ENCODE results near the gene PKP3. TPM values are rescaled to one million over a fixed set of nuclear protein-coding genes. Genes with fewer than 3 reads are reported as not detected.

The PKP3 gene
- total RNA-seq, 2 donors from 2014 or later: 0.12 TPM; not detected in 1

DNA sequence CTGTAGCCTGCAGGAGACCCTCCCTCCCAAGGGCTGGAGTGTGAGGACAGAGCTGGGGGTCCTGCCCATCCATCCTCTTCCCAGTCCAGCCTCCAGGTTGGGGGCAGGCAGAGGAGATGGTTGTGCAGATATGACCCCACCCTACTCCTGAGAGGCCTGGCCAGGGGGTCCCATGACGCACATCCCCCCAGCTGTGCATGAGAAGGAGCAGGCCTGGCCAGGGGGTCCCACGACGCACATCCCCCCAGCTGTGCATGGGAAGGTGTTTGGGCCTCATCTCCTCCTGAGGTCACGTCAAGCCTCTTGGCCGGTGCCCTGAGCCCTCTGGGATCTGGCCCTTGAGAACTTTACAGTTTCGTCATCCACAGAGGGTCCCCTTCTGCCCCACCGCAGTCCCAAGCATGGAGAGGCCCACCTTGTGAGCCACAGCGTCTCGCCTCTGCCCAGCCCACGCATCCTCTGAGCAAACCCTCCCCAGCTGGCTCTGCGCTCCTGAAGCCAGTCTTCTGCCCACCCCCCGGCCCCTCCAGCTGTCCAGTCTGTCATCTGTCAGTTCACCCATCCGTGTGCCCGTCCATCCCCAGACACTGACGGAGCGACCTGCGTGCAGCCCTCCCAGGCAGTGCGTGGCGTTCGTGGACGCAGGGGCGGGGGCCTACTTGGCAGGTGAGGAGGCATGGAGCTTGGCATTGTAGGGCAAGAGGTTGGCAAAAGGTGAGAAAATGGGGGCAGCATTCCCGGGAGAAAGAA lies 45.5 kb downstream of the PKP3 start:
- no peak overlapping the region for H3K27ac Mint-ChIP-seq
- H3K9me3 Mint-ChIP-seq: no peaks in the 10 kb centered on the region
- DNase-seq (ENCODE audit: low spot score in 2 of 2) (no peak), ATAC-seq (no peak)
- H3K36me3 Mint-ChIP-seq: no peaks in the 10 kb centered on the region

DNA sequence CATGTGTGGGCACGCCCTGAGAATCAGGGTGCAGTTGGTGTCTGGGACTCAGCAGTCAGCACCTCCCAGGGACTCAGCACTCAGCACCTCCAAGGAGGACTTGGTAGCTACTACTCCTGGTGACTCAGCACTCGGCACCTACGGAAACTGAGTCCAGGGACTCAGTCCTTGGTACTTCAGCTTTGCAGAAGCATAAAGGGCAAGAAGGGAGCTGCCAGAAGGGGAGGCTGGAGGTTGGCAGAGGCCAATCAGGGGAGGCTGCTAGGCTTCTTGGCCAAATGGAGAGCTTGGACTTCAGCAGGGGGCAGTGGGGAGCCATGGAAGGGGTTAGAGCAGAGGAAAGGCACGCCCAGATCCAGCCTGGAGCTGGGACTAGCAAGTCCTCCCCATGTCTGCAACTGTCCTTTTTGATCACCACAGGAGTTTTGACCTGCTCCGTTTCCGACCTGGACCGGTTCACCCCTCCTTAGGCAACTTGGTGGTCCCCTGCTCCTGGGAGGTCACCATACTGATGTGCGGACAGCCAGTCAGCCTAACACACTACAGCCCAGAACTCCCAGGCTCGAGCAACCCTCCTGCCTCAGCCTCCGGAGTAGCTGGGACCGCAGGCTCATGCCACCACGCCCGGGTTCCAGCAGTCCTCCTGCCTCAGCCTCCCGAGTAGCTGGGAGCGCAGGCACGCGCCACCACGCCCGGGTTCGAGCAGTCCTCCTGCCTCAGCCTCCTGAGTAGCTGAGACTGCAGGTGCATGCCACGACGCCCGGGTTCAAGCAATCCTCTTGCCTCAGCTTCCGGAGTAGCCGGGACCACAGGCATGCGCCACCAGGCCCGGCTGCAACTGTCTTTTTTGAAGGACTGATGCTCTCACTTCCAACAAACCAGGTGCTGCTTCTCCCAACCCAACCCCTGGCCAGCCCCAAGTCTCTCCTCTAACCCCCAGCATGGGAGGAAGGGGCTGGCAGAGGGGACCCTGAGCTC lies 46.3 kb downstream of the PKP3 start:
- H3K27ac Mint-ChIP-seq: peak overlapping the region in 1 of 2 donors; percentile 23
- no peaks in the 10 kb centered on the region for H3K36me3 Mint-ChIP-seq
- H3K9me3 Mint-ChIP-seq: no peaks in the 10 kb centered on the region
- ATAC-seq (no peak), DNase-seq (ENCODE audit: low spot score in 2 of 2) (no peak)

DNA sequence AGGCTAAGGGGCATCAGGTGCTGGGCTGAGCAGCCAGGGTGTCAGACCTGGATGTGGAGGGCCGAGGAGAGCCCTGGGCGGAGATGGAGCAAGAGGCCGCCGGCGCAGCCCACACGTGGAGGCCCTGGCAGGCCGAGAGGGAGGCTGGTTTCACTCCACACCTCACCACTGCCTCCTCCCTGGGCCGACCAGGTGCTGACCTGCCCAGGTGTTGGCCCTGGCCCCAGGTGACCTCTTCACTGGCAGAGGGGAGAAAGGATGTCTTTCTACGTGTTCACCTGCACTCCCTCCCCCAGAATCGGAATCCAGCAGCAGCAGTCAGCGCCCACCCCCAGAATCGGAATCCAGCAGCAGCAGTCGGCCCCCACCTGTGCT lies 47.0 kb downstream of the PKP3 start:
- Mint-ChIP-seq H3K9me3 (no peaks in the 10 kb centered on the region), H3K27ac (peak overlapping the region in 1 of 2 donors; percentile 23), H3K36me3 (no peaks in the 10 kb centered on the region)
- no peak for ATAC-seq
- no peak for DNase-seq (ENCODE audit: low spot score in 2 of 2)

DNA sequence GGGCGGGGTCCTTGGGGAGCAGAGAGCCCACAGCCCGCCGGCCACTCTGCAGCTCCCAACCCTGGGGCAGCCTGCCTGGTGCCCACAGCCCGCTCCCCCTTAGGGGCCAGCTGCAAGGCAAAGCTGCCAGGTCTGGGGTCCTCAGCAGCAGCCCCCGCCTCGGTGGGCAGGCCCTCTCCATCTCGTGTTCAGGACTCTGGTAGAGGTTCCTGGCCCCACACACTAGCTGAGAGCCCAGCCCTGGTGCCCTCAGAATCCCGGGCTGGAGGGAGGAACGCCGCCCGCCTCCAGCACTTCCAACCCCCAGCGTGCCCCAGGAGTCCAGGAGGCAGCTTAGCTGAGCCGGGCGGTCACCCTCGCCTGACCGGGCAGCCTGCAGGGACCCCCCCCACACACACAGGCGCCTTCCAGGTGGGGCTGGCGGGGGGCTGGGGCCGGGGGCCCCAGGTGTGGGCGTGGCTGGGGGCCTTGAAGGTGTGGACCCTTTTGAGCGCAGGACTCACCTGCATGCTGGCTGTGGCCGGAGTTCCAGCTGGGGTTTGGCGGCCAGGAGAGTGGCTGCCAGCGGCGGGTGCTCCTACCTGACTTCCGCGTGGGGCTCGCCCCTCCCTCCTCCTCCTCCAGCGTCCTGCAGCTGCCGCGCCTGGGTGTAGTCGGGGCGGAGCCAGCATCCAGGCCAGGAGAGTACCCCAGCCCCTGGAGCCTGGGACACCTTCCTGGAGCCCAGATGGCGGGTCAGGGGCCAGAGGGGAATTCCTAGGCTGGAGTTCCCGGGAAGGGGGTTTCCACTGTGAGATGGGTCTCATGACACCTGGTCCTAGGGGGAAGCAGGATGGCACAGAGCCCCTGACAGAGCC lies 47.6 kb downstream of the PKP3 start, which contains the start of gene ANO9:
Gene ANO9 (minus strand): TSS at position 594 of the 857 bp plus-strand sequence. CDS start 85 bp downstream, at position 509.
- no peaks in the 10 kb centered on the region for H3K36me3 Mint-ChIP-seq
- ATAC-seq (peak; percentile 92 to 93), DNase-seq (ENCODE audit: low spot score in 2 of 2) (peak in 1 of 2 donors; percentile 66)
- no peaks in the 10 kb centered on the region for H3K9me3 Mint-ChIP-seq
- peak within 1 kb of the TSS in 1 of 2 donors; percentile 23 for H3K27ac Mint-ChIP-seq

DNA sequence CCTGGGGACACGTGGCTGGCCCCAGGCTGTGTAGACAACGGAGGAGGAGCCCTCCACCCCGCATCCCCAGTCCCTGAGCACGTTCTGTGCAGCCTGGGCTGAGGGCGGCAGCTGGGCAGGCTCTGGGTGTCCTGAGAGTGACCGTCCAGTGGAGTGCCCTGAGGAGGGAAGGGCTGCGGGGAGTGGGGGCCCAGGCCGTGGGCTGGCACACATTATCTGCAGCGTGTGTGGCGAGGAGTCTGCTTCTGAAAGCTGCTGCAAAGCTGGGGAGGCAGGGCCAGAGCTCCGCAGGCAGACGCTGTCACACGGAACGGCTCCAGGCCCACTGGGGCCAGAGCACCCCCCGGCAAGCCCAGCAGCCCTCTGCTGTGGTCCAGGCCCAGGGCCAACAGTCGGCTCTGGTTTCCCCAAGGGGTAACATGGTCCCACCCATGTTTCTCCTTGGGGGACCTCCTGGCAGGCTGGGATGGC lies 48.6 kb downstream of the PKP3 start:
- H3K9me3 Mint-ChIP-seq: no peaks in the 10 kb centered on the region
- H3K36me3 Mint-ChIP-seq: no peaks in the 10 kb centered on the region
- ATAC-seq: no peak
- DNase-seq (ENCODE audit: low spot score in 2 of 2): no peak
- no peak overlapping the region for H3K27ac Mint-ChIP-seq

DNA sequence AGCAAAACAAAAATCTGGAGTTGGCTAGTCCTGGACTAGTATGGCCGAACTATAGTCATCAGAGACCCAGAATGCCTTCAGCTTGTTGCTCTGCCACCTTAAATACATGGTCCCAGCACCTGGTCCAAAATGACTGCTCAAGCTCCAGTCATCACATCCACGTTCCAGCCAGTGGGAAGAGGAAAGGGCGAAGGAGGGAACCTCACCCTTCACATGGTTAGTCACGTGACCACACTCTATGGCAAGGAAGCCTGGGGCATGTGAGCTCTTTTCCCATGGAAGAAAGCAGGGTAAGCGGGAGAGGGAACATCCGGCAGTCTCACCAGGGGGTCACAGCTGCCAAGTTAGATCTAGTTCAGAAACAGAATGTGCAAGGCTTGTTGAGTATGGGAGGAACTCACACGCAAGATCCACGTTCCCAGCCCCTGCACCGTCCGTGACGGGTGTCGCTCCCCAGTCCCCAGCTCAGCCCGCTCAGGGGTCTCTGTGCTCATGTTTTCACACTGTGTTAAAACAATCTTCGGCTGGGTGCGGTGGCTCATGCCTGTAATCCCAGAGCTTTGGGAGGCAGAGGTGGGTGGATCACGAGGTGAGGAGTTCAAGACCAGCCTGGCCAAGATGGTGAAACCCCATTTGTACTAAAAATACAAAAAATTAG lies 49.7 kb downstream of the PKP3 start:
- no peak overlapping the region for H3K27ac Mint-ChIP-seq
- no peaks in the 10 kb centered on the region for H3K36me3 Mint-ChIP-seq
- no peaks in the 10 kb centered on the region for H3K9me3 Mint-ChIP-seq

DNA sequence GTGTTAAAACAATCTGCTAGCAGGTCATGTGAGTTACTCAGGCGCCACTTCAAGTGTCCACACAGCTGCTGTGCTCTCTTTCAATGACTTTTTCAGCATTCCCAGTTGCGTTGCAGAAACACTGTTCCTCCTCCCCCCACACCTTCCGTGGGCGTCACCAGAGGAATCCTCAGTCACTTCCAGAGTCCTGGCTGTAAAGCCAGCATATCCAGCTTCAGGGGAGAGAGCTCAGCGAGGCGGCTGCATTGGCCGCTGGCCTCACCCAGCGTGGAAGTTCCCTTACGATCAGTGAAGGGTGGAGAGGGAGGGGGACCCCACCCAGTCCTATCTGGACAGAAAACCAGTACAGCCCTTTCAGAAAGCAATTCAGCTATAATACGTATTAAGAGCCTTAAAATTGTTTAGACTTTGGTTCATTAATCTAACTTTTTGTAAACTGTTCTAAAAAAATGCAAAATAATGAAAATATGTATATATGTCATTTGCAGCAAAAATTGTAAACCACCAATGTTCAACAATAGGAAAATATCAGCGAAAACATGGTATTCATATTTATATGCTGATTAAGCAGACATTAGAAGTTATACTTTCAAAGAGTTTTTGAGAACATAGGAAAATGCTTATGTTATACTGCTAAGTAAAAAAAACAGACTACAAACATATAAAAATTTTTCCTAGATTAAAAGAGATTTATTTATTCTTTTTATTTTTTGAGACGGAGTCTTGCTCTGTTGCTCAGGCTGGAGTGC lies 50.6 kb downstream of the PKP3 start:
- H3K9me3 Mint-ChIP-seq: no peaks in the 10 kb centered on the region
- H3K36me3 Mint-ChIP-seq: no peaks in the 10 kb centered on the region
- DNase-seq (ENCODE audit: low spot score in 2 of 2) (no peak), ATAC-seq (no peak)
- no peak overlapping the region for H3K27ac Mint-ChIP-seq

More for the DNA sequence above, 49.7 kb downstream of the PKP3 start:
- ATAC-seq: no peak
- DNase-seq (ENCODE audit: low spot score in 2 of 2): no peak

DNA sequence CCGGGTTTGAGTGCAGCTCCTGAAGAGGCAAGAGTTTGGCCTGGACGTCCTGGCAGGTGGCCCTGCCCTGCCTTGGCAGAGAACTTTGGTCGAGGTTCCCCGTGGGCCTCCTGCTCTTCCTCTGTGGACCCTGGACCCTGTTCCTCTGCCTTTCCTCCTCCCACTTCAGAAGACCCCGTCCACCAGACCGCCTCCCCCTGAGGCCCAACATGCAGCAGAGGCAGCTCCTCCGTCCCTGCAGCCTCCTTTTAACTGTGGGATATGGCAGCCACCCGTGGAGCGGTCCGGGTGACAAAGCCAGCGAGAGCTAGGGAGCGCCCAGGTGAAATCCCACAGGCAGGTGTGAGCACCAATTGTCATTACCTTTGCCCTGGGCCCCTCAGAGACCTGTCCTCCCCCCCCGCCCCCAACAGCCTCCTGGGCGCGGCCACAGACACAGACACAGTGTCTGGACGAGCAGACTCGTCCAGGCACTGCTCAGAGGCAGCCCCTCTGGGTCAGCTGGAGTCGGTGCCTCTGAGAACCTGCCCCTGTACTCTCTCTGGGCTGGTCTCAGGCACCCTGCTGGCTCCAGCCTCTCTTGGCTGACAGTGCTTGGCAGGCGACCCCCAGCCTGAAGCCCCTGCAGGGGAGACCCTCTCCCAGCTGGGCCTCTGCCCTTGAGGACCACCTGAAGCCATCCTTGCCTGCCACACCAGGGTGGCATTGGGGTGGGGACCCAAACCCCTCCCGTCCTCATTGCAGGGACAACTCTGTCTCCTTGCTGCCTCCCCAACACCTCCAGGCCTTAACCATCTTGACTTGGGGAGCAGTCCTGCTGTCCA lies 52.0 kb downstream of the PKP3 start:
- H3K36me3 Mint-ChIP-seq: peaks cover 3 to 4% of the 10 kb centered on the region in 2 donors
- H3K27ac Mint-ChIP-seq: no peak overlapping the region
- H3K9me3 Mint-ChIP-seq: no peaks in the 10 kb centered on the region
- ATAC-seq (no peak), DNase-seq (ENCODE audit: low spot score in 2 of 2) (peak in 1 of 2 donors; percentile 56)

DNA sequence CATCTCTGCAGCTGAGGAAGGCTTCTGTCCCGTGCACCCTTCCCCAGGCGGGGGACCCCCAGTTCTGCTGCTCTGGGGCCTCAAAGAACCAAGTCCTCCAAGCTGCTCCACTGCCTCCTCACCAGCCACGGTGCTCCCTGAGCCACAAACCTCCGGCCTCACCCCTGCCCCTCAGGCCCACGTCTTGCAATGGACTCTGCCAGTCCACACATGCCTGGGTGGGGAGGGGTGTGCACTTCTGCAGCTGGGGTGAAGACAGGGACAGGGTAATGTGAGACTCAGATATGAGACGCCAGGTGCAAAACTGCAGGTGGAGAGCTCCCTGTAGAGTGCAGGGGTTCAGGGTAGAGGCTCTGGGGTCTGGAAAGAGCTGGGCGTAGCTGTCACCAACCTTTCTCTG lies 52.9 kb downstream of the PKP3 start:
- no peak for ATAC-seq
- Mint-ChIP-seq H3K36me3 (peaks cover 6 to 8% of the 10 kb centered on the region in 2 donors), H3K9me3 (no peaks in the 10 kb centered on the region), H3K27ac (no peak overlapping the region)
- peak in 1 of 2 donors; percentile 48 for DNase-seq (ENCODE audit: low spot score in 2 of 2)

DNA sequence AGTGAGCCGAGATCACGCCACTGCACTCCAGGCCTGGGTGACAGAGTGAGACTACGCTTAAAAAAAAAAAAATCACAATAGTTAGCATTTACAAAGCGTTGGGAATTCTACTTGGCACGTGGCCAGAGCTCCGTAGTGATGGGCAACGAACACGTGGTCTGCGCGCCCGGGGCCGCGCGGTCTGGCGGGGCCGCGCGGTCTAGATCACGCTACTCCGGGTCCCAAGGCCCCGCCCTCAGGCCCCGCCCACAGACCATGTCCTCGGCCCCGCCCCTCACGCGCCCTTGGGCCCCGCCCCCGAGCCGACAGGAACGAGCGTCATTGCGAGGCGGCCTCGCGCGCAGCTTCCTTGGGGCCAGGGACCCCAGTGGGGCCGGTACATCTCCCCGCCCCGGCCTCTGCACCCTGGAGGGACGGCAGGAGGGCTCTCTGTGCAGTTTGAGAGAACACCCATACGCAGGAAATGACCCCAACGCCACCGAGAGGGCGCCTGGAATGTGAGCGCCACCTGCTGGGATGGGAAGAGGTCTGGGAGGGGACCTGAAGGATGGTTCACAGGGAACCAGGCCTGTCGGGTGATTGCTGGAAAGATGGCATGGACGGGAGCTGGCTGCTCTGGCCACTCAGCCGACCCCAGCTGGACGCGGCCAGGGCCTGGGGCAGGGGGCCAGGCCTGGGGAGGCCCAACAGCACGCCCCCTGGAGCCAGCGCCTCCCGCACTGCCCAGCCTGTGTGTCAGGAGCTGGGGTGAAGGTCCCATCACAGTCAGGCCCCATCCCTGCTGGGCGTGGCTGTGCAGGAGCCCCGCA lies 54.1 kb downstream of the PKP3 start:
- no peaks in the 10 kb centered on the region for H3K9me3 Mint-ChIP-seq
- peaks cover 6 to 8% of the 10 kb centered on the region in 2 donors for H3K36me3 Mint-ChIP-seq
- peak overlapping the region; percentile 90 to 96 for H3K27ac Mint-ChIP-seq
- ATAC-seq (peak; percentile 75 to 81), DNase-seq (ENCODE audit: low spot score in 2 of 2) (peak; percentile 93 to 99)

DNA sequence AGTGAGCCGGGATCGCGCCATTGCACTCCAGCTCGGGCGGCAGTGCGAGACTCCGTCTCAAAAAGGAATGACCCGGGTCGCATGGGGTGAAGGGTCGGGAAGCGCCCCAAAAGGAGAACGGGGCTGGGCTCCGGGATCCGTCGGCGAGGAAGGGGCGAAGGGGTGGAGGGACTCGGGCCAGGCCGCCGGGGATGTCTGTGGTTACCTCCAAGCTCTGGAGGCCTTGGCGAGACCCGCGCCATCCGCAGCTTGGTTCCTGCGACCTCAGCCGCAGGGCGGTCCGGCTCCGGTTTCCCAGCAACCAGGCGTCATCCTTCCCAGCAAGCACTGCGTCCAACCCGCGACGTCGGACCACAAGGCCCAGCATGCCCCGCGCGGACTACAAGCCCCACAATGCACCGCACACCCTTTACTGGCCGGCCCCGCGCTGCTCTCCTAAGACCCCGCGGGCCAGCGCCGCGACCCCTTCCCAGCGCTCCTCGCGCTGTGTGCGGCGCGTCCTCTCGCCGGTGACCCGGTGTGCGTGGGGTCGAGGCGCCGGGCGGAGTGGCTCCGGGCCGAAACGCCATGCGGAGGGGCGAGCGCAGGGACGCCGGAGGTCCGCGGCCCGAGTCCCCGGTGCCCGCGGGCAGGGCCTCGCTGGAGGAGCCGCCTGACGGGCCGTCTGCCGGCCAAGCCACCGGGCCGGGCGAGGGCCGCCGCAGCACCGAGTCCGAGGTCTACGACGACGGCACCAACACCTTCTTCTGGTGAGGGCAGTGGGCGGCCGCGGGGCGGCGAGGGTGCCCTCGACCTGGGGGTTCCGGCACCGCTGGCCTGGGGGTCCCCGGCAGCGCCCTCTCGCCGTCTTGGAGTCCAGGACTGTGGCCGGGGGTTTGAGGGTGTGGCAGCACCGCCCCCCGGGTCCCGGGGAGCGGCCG lies 56.1 kb downstream of the PKP3 start, which contains the start of gene PTDSS2:
Gene PTDSS2 (plus strand): TSS at position 391 of the 920 bp plus-strand sequence. CDS start 177 bp downstream, at position 568.
- ATAC-seq: peak; percentile 85 to 87
- peak; percentile 87 to 94 for DNase-seq (ENCODE audit: low spot score in 2 of 2)
- Mint-ChIP-seq H3K9me3 (no peaks in the 10 kb centered on the region), H3K36me3 (peaks cover 6 to 8% of the 10 kb centered on the region in 2 donors), H3K27ac (peak within 1 kb of the TSS; percentile 90 to 92)

DNA sequence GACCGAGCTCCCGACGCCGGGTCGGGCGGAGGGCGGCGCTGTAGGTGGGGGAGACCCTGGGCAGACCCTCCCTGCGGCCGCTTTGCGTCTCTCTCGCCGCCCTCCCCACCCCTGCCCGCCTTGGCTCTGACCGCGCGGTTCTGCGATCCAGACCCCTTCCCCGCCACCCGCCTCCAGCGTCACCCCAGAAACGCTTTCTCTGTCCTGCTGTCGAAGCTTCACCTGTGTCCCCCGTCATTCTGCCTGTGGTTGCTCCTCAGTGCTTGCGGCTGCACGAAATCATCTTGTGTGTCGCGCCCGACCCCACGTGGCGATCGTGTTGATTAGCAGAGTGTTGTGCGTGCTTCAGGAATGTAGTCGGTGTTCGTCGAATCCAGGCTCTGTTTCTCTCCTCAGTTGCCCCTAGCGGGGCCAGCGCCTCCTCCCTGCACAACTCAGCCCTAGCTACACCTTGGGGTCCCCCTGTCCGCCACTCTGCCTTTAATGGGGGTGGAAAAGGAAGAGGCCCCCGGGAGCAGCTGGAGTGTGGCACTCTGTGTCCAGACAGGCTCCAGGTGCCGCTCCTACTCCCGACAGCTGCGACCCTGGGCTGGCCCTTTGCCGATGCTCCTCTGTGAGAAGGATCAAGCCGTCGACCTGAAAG lies 56.9 kb downstream of the PKP3 start:
- Mint-ChIP-seq H3K9me3 (no peaks in the 10 kb centered on the region), H3K36me3 (peaks cover 6 to 8% of the 10 kb centered on the region in 2 donors), H3K27ac (peak overlapping the region; percentile 90 to 91)
- peak in 1 of 2 donors; percentile 54 for DNase-seq (ENCODE audit: low spot score in 2 of 2)
- no peak for ATAC-seq
